WTC11 (cell line): ENCODE data around the gene CHRNB2. TPM values are rescaled to one million over a fixed set of nuclear protein-coding genes. Genes with fewer than 3 reads are reported as not detected.

Experiments
- ATAC-seq: fragments of 200-7000 bp; cut with Tn5 transposase; 2 replicates; pipeline ENCODE4 v1.10.0; 2021; ENCODE audit warnings: mild to moderate bottlenecking, moderate library complexity
- CTCF ChIA-PET: fragments of 300-600 bp; sonication (Branson Sonifier 250); formaldehyde crosslinking; loops from one replicate; lab custom pipeline; 2021; ENCODE audit warnings: antibody characterized with exemption; lab: Charles Lee
- POLR2A ChIA-PET: fragments of 350-600 bp; sonication (Branson Sonifier 250); formaldehyde crosslinking; loops from one replicate; lab custom pipeline; 2021; ENCODE audit warnings: antibody characterized with exemption; lab: Charles Lee
- DNase-seq: peaks from one replicate; pipeline ENCODE4 v3.0.0; 2021; ENCODE audit warnings: low spot score
- H3K27ac Mint-ChIP-seq: 2 replicates; pipeline ENCODE4 v1.8.0; 2021; ENCODE audit warnings: mixed read lengths
- H3K27me3 Mint-ChIP-seq: 2 replicates; pipeline ENCODE4 v1.8.0; 2021; ENCODE audit warnings: low read depth, mild to moderate bottlenecking, moderate library complexity, mixed read lengths
- H3K36me3 Mint-ChIP-seq: 2 replicates; pipeline ENCODE4 v1.8.0; 2021; ENCODE audit warnings: mixed read lengths
- H3K4me1 Mint-ChIP-seq: 2 replicates; pipeline ENCODE4 v1.8.0; 2022; ENCODE audit warnings: mixed read lengths
- H3K4me3 Mint-ChIP-seq: 2 replicates; pipeline ENCODE4 v1.8.0; 2021; ENCODE audit warnings: mild to moderate bottlenecking, moderate library complexity, mixed read lengths
- H3K9me3 Mint-ChIP-seq: 2 replicates; pipeline ENCODE4 v1.8.0; 2021; ENCODE audit warnings: mixed read lengths
- CTCF ChIP-seq: fragments of 200-600 bp; IDR thresholded peaks from 2 replicates; pipeline ENCODE4 v1.8.0; 2022; ENCODE audit warnings: antibody characterized with exemption
- E2F4 ChIP-seq: sonication (generic); formaldehyde crosslinking; IDR thresholded peaks from 2 replicates; pipeline ENCODE4 v1.8.1; 2022; ENCODE audit warnings: low read depth, mild to moderate bottlenecking, moderate library complexity, missing genetic modification reagents, borderline replicate concordance
- FOXP1 ChIP-seq: sonication (generic); formaldehyde crosslinking; IDR thresholded peaks from 2 replicates; pipeline ENCODE4 v1.8.0; 2022; ENCODE audit warnings: missing genetic modification reagents, mild to moderate bottlenecking, moderate library complexity, borderline replicate concordance
- FOXP4 ChIP-seq: sonication (generic); formaldehyde crosslinking; IDR thresholded peaks from 2 replicates; pipeline ENCODE4 v1.8.0; 2022; ENCODE audit warnings: mild to moderate bottlenecking, missing genetic modification reagents
- GABPB1 ChIP-seq: sonication (generic); formaldehyde crosslinking; IDR thresholded peaks from 2 replicates; pipeline ENCODE4 v1.8.1; 2023; ENCODE audit warnings: mild to moderate bottlenecking, missing genetic modification reagents
- HMGXB4 ChIP-seq: sonication (generic); formaldehyde crosslinking; IDR thresholded peaks from 2 replicates; pipeline ENCODE4 v1.8.1; 2023; ENCODE audit warnings: mild to moderate bottlenecking, moderate library complexity, missing genetic modification reagents
- MAX ChIP-seq: sonication (generic); formaldehyde crosslinking; IDR thresholded peaks from 2 replicates; pipeline ENCODE4 v1.8.0; 2022; ENCODE audit warnings: mild to moderate bottlenecking, missing genetic modification reagents
- NFATC4 ChIP-seq: fragments of 250-450 bp; sonication (Bioruptor Pico); IDR thresholded peaks from 2 replicates; pipeline ENCODE4 v1.9.0; 2021; ENCODE audit warnings: mild to moderate bottlenecking
- OVOL2 ChIP-seq: fragments of 250-450 bp; sonication (Bioruptor Pico); IDR thresholded peaks from 2 replicates; pipeline ENCODE4 v1.9.0; 2021; ENCODE audit warnings: mild to moderate bottlenecking, borderline replicate concordance
- PRDM15 ChIP-seq: sonication (generic); formaldehyde crosslinking; IDR thresholded peaks from 2 replicates; pipeline ENCODE4 v1.8.0; 2022; ENCODE audit warnings: missing genetic modification reagents
- RELA ChIP-seq: sonication (generic); formaldehyde crosslinking; IDR thresholded peaks from 2 replicates; pipeline ENCODE4 v1.8.1; 2022; ENCODE audit warnings: missing genetic modification reagents, mild to moderate bottlenecking, borderline replicate concordance
- SMAD4 ChIP-seq: sonication (generic); formaldehyde crosslinking; IDR thresholded peaks from 2 replicates; pipeline ENCODE4 v1.8.0; 2022; ENCODE audit warnings: mild to moderate bottlenecking, missing genetic modification reagents
- TP53 ChIP-seq: sonication (generic); formaldehyde crosslinking; IDR thresholded peaks from 2 replicates; pipeline ENCODE4 v1.8.1; 2023; ENCODE audit warnings: mild to moderate bottlenecking, missing genetic modification reagents
- USF1 ChIP-seq: sonication (generic); formaldehyde crosslinking; IDR thresholded peaks from 2 replicates; pipeline ENCODE4 v1.8.0; 2022; ENCODE audit warnings: mild to moderate bottlenecking, missing genetic modification reagents
- ZMAT4 ChIP-seq: fragments of 250-450 bp; sonication (Bioruptor Pico); IDR thresholded peaks from 2 replicates; pipeline ENCODE4 v1.9.0; 2021; ENCODE audit warnings: mild to moderate bottlenecking
- ZNF416 ChIP-seq: fragments of 250-450 bp; sonication (Bioruptor Pico); IDR thresholded peaks from 2 replicates; pipeline ENCODE4 v1.9.0; 2021; ENCODE audit warnings: mild to moderate bottlenecking, inconsistent platforms
- ZNF532 ChIP-seq: fragments of 250-450 bp; sonication (Bioruptor Pico); IDR thresholded peaks from 2 replicates; pipeline ENCODE4 v1.9.0; 2021; ENCODE audit warnings: mild to moderate bottlenecking, borderline replicate concordance
- ZNF671 ChIP-seq: fragments of 250-450 bp; sonication (Bioruptor Pico); IDR thresholded peaks from 2 replicates; pipeline ENCODE4 v1.8.0; 2021; ENCODE audit warnings: mild to moderate bottlenecking
- total RNA-seq: library from RNA; stranded (reverse); gene quantifications from 3 replicates; pipeline ENCODE4 v1.2.3, GENCODE V29; 2021

The CHRNB2 gene
- total RNA-seq, 1 experiment from 2014 or later, result 1.7 TPM

GRCh38 chr1:154549202-154549770 lies 18.3 kb upstream of the CHRNB2 start:
- no peak for TF ChIP-seq HMGXB4 (CRISPR knock-in tag)
- TF ChIP-seq ZMAT4 (CRISPR knock-in tag), result no peak
- no peak for TF ChIP-seq FOXP4
- TF ChIP-seq ZNF671 (CRISPR knock-in tag), result no peak
- no peak for TF ChIP-seq TP53 (CRISPR knock-in tag)
- ChIA-PET POLR2A (no interaction called here), CTCF (interaction anchor here (1.3 kb wide), 1 partner anchor 70 kb away, joined by 9 read pairs; no protein-coding TSS in a partner anchor)
- H3K36me3 Mint-ChIP-seq, result peaks cover 54% of the 10 kb centered on the region
- H3K9me3 Mint-ChIP-seq, result no peaks in the 10 kb centered on the region
- ATAC-seq, result no peak
- no peaks in the 10 kb centered on the region for H3K27me3 Mint-ChIP-seq
- DNase-seq, result no peak
- H3K4me1 Mint-ChIP-seq, result no peaks in the 10 kb centered on the region; the same call in 1 of the 2 replicates
- no peak overlapping the region for H3K4me3 Mint-ChIP-seq
- H3K27ac Mint-ChIP-seq, result no peak overlapping the region; the same call in 1 of the 2 replicates

- ATAC-seq, result no peak
- H3K36me3 Mint-ChIP-seq, result peaks cover 61% of the 10 kb centered on the region
- TF ChIP-seq MAX (CRISPR knock-in tag) (no peak), ZNF671 (CRISPR knock-in tag) (no peak), GABPB1 (CRISPR knock-in tag) (no peak), NFATC4 (no peak), CTCF (no peak), SMAD4 (no peak), E2F4 (CRISPR knock-in tag) (no peak), USF1 (CRISPR knock-in tag) (no peak), RELA (no peak), OVOL2 (CRISPR knock-in tag) (no peak), FOXP1 (no peak), ZNF416 (no peak), ZNF532 (CRISPR knock-in tag) (no peak), PRDM15 (CRISPR knock-in tag) (no peak)
Measured at GRCh38 chr1:154550070-154550469, 17.5 kb upstream of the CHRNB2 start.

More at GRCh38 chr1:154550070-154550469, 17.5 kb upstream of the CHRNB2 start:
- H3K27ac Mint-ChIP-seq, result no peak overlapping the region
- no peaks in the 10 kb centered on the region for H3K9me3 Mint-ChIP-seq
- CTCF ChIA-PET, result interaction anchor here (1.3 kb wide), 1 partner anchor 70 kb away, joined by 9 read pairs; no protein-coding TSS in a partner anchor
- H3K4me3 Mint-ChIP-seq, result no peak overlapping the region
- POLR2A ChIA-PET, result no interaction called here
- H3K4me1 Mint-ChIP-seq, result no peaks in the 10 kb centered on the region; the same call in 1 of the 2 replicates
- DNase-seq, result no peak
- no peaks in the 10 kb centered on the region for H3K27me3 Mint-ChIP-seq
